GM21360 (cell line): ENCODE data around the gene C1QL2.

Source experiments
- ATAC-seq: cut with Tn5 transposase; IDR thresholded peaks from one replicate; pipeline ENCODE4 v1.9.1; 2021; ENCODE audit warnings: mild to moderate bottlenecking, moderate library complexity; ENCODE audit not compliant: unreplicated experiment

The C1QL2 gene

DNA sequence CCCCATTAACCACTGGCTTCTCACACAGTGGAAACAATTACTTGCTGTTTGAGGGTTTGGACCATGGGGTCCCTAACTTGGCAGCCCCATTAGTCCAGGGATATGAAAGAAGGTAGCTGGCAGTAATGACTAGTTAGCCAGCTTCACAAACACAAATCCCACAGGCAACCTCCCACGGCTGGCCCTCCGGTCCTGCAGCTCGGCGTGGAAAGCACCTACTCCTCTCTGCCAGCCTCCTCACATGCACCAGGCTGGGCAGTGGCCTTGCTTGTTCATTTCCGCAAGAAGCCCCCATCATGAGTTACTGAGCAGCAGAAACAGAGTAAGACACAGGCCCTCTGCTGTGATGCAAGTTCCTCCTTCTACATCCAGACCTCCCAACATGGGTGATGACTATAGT lies 13.7 kb downstream of the C1QL2 start:
- no peak for ATAC-seq

DNA sequence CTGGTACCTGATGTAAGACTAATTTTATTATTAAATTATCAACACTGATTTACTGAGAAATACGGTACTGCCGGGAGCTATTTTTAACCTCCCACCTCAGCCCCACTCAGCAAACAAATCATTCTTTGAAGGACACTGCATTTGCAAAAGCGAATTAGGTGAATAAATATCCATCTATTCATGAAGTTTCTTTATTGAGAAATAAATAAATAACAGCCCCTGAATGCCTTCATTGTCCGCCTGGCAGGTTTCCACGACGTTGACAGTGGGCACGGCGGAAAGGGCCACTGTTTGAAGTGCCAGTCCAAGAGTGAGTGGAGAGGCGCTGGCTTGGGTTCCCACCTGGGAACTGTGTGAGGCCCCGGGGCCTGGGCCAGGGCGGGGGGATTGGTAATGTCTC lies 15.7 kb downstream of the C1QL2 start:
- no peak for ATAC-seq

DNA sequence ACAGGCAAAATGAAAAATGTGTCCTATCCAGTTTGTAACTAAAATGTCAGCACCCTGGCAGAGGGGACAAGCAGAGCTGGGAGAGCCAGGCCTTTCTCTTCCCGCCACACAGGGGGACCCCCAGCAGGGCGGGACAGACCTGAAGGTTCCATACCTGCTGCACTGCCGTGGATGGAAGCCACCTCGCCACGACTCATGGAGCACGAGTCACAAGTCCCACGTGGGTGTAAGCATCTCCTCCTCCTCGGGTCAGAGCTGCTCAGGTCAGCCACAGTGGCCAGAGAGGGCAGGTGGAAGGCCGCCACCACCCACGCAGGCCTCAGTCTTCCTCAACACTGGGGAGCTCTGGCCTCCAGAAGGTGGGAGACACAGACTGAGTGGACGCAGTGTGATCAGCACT lies 21.0 kb downstream of the C1QL2 start:
- no peak for ATAC-seq

DNA sequence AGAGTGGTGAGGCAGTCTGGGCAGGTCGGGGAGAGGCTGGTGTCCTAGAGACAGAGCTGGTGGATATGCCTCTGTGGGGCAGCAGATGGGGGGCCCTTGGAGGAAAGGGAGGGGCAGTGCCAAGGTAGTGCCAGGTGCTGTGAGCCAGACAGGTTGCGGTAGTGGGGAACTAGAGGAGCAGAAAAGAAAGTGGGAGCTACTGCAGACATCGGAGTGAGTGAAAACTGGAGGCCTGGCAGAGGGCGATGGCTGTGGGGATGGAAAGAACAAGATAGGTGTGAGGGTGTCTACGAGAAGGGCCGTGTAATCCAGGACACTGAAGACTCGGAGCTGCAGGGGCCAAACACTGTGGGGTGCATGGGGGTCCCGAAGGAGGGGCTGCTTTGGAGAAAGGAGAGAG lies 21.7 kb downstream of the C1QL2 start:
- no peak for ATAC-seq

DNA sequence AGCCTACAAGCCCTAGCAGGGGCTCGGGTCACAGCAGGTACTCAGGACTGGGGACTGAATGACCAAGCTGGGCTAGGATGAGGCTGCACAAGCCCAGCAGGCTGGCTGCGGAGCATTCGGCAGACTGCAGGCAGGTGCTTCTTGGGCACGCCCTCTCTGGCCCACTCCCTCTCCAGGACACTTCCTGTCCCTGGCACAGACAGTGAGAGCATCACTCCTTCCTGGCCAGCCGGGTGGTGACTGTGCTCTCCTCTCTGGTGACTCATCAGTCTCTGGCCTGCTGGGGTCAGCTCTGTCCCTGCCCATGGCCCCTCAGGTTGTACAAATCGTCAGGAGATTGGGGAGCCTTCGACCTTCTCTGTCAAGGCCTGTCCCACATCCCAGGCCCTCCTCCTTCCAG lies 22.5 kb downstream of the C1QL2 start:
- ATAC-seq = no peak

DNA sequence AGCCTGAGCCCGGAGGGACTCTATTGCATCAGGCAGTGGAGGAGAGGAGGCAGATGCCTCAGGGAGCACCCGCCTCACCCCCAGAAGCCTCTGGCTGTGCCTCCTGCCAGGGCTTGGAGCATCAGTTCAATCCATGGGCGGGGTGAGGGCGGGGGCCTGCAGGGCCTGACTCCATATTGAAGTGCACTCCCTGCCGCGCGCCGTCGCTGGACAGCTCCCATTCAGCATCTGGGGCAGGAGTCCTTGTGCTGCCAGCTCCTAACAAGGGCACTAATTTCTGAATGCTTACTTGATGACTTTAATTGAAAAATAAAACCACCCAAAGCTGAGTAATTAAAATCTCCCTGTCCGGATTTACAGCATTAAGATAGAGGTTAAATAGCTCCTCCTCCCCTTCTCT lies 23.8 kb downstream of the C1QL2 start:
- ATAC-seq = no peak

DNA sequence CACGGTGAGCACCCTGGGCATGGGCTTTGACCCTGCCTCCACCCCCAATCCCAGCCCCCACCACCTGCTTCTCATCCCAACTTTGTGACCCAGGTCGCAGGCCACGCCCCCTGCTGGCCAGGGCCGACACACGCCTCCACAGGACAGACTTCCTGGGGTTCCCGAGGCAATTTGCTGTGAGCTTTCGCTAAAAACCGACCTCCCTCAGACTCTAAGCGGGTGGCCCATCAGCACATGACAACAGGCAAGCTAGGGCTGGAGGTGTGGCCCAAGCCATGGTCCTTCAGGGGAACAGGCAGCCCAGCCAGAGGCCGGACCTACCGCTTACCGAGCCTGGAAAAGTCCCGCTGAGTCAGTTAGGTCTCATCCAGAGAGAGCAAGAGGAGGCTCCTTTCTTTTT lies 31.9 kb downstream of the C1QL2 start:
- ATAC-seq = no peak

DNA sequence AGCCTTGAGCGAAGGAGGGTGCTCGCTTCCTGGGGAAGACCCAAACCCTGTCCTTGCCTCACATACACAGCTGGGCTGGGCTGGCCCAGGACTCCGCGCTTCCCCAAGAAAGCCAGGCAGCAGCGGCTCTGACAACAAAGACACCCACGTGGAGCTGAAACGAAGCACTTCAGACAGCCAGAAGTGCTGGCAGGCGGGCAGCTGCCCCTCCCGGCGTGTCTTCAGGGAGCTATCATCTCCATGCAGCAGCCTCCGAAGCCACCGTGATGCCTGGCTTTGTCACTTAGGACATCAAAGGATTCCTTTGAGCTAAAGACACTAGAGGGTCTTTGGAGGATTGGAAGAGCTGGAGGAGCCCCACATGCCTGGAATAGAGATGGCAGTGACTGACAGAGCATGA lies 35.2 kb downstream of the C1QL2 start:
- no peak for ATAC-seq

DNA sequence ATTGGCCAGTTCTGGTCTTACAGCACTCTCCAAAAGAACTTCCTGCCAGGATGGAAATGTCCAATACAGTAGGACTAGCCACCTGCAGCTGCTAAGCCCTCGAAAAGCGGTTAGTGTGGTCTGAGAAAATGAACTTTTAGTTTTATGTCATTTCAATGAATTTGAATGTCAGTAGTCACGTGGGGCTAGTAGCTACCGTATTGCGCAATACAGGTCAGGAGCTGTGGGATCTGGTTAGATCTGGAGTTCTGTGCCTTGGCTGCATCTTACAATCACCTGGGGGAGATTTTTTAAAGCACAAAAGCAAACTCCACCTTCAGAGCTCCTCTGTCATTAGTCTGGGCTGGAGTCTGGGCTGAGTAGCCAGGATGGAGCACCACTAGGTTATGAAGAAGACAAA lies 35.9 kb downstream of the C1QL2 start:
- no peak for ATAC-seq

DNA sequence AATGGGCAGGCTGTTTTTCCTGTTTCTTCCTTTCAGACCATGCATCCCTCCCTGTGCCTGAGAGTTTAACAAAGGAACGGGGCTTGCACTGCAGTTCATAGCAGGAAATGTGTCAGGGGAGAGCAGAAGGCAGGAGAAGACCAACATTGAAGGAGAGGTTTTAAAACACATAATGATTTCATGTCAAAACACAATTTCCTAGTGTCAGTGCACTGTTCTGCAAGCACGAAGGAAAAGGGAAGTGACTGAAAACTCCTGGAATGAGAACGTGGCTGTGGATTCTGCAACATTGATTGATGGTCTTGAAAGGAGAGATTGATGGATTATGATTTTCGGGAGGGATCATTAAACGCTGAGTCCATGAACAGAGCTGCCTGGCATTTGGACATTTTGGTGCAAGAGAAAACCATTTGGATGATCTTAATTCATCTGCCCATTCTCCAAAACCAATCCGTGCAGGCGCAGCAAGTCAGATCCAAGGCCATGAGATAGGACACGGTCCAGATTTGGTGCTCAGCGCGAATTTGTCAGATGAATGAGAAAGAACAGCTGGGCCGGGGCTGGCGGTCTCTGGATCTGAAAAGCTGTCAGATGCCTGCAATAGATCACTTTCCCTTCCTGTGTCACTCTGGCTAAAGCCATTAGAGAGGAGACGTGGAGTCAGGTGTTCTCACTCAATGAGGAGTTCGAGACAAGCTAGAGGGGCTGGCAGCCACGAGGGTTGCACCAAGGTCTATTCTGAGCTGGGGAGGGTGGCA lies 38.4 kb downstream of the C1QL2 start:
- no peak for ATAC-seq

DNA sequence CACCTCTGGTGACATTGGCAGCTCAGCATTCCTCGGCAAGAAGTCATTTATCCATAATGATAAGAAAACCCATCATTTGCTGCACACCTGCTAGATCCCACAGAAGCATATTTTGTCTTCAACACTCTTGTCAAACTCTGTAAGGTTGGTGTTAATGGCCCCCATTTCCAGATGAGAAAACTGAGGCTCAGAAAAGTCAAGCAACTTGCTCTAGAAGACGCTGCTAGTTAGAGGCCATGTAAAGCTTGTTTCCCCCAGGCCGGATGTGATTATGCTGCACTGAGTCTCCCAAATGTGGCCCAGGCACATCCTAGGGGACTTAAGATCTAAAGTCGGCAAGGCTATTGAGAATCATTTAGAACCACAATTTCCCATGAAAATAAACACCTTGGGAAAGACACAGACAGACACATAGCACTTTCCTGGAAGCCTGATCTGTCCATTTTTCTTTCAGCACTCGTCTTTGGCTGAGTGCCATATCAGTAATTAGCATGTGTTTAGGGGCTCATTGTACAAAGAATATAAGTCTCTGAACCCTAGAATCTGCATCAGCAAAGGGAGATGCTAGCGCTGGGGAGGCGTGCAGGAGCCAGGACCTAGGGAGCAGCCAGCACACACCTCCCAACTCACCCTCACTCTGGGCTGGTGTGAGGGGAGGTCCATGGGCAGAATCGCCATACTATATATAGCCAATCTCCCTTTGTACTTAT lies 39.3 kb downstream of the C1QL2 start:
- ATAC-seq = no peak

DNA sequence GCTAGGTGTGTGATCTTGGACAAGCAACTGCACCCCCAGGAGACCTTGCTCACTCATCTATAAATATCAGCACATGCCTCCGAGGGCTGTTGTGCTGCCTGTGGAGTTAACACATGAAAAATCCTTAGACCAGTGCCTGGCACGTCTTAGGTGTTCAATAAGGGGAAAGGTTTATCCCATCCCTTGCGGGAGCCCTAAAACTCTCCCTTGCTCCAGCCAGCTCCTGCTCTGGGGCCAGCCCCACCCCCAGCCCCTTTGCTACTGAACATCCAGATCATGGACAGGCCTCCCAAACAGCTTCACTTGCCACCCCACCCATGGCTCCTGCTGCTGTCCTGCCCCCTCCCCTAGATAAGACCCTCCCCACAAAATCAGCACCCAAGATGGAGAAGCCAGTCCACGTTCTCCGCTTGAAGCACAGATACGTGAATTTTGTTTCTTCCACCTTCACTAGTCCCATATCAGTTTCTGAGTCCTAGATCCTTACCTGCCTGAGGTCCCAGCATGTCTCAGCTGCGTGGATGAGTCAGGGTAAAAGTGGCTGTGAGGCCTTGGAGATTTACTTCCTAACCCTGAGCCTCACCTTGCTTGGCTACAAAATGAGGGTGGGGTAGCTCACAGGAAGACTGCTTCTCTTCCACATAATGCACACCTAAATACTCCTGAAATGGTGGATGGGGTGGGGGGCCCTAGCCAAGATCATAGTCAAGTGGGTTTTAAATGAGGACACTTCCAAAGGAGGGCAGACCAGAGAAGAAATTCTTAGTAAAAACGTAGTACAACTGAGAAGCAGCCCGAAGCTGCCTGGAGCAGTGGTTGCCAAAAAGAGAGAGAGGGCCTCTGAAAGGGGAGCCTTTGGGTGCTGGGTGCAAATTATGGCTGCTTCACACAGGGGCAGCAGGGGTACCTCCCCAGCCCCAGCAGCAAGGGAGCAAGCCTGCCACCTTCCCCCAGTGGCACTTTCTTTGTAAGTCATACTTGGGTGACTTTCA lies 40.4 kb downstream of the C1QL2 start:
- no peak for ATAC-seq

DNA sequence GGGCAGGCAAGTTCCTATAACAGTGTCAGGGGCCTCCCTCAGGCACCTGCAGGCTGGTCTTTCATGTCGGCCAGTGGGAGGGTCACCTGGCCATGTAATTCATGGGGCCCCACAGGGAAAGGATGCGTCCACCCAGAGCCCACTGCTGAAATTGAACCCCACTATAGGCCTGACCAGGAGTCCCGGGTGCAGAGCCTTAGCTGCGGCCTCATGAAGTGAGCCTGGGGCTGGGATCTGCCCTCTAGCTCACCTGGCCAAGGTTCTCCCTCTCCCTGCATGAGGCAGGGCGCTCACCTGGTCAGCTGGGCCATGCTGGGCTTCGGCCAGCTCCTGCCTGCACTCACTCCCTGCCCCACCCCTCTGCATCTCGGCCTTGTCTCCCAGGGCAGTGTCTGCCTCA lies 41.1 kb downstream of the C1QL2 start:
- no peak for ATAC-seq

DNA sequence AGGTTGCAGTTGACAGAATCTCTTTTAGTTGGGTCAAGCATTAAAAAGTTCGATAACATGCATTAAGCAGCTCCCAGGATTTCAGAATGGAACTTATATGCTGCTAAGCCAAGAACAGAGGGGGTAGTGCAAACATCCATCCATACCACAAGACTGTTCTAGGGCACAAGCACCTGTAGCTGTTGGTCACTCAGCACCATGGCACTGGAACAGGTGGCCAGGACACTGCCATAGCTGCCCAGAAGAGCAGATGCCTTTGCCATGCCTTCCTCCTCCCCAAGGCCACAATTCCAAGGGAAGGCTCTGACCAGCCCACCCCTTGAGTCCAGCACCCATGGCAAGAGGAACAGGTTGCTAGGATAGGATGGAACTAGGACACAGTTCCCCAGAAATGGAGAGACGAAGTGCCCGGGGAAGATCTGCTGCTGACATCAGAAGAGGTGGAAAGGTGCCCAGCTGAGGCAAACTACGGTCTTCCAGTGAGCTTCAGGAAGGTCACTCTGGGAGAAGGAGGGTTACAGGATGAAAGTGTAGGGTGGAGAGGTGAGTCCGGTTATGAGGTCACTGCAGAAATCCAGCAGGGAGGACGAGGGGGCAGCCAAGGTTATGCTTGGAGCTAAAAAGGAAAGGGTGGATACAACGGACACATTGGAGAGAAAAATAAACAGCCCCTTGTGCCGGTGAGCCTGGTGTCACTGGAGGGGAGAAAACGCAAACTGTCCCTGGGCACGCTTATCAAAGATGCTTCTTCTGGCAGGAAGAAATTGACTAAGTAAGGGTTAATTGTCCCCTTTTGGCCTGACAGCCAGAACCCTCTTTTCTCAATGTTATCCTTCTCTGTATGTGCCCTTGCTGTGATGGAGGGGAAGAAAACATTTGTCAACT lies 41.9 kb downstream of the C1QL2 start:
- ATAC-seq = no peak

DNA sequence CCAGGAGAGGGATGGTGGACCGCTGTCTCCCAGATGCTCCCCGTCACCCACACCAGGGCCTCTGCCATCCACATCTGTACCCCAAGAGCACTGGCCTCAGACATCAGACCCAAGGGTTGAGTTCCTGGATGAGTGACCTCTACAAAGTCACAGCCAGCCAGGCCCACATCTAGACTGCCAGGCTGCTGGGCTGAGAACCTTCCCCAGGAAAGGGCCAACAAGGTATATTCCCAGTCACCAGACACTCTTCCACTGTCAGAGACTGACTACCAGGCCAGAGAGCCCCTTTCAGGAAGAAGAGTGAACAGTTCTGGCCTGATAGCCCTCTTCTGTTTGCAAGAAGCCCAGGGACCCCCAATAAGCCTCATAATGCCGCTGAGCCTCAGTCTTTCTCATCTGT lies 44.3 kb downstream of the C1QL2 start:
- ATAC-seq = no peak

DNA sequence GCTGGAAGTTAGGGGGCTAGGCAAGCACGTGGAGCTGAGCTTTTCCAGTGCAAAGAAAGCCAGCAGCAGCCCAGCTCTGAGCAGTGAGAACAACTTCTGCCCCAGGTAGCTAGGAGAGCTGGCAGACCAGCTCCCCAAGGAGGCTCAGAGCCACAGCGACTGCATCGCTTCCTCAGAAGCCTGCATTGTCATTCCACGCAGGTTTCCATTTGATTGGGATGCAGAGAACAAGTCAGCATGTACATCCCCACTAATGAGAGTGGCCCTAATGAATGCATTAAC lies 45.1 kb downstream of the C1QL2 start:
- ATAC-seq = no peak

DNA sequence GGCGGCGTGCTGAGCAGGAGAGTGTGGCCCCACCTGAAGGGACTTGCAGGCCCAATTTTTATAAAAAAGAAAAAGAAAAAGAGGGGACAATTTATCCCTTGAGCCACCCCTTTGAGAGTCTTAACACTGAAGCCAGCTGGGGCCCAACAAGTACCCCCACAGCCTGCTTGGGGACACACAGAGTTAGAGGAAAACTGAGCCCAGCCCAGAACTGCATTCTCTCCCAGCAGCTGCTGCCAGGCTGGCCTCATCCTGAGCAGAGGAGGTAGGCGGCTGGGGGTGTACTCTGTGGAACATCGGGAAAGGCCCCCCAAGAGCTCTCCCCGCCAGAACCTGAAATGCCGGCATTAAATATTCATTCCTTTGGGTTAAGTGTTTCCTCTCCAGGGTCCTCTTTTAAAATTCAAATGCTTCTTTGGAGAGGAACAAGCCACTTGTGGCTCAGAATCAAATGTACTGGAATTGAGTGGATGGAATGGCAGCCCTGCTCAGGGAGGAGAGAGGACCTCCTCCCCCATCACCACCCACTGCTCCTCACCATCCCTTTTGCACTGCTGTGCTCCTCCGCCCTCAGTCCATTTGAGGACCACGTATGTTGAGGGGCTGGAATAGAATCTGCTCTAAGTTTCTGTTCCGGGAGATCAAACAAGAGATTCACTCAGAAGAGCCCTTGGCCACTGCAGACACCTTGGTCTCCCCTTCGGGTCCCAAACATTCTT lies 45.6 kb downstream of the C1QL2 start:
- ATAC-seq = no peak

DNA sequence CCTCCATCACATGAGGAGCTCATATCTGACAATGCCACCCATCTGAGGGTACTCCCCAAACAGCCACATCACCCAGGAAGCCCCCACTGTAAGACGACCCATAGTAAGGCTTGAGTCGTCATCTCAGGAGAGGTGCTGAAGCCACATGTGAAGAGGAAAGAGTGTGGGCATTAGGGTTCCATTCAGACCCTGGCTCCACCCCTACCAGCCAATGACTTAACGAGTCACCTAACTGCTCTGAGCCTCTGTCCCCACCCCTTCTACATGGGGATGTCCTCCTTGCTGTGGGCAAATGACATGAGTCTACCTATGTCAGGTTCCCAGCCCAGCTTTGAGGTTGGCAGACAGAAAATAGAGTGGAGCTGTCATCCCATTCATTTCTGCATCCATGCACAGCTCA lies 46.3 kb downstream of the C1QL2 start:
- no peak for ATAC-seq

DNA sequence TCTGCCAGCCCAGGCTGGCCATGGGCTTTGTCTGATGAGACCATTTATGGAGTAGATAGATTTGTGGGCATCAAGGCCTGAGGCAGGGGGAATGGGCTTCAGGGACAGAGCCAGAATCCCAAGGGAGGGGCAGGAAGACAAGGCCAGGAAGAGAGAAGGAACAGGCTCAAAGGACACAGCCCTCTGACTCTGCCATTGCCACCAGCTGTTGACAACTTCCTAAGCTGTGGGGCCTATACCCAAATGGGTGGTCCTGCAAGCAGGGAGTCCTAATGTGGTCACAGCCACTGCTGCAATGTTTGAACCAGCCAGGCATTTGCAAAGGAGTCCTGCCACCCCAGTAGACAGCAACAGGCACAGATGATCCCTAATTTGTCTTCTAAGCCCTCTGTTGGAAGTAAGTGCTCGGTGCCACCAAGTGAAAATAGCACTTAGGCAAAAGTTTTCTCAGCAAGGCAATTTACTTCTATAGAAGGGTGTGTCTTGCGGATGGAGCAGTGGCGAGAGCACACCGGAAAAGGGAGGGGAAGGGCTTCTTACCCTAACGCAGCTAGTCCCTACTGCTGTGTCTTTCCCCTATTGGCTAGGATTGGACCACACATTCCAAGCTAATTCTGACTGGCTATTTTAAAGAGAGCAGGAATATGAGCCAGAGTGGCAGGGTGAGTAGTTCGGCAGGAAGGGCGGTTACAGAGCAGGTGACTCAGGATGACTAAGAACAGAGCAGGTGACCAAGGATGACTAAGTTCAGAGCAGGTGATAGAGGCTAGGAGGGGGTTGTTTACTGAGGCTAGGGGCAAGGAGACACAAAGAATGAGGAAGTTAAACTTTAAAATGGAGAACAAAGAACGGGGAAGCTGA lies 47.2 kb downstream of the C1QL2 start:
- ATAC-seq = no peak
